ENCODE results near the gene TMEM54. TPM values are rescaled to one million over a fixed set of nuclear protein-coding genes. Genes with fewer than 3 reads are reported as not detected.
"Not testable (repeated sequence)": the region's sequence is repeated elsewhere in the genome, so short reads cannot be mapped to it uniquely, and the experiment has no call there.

The TMEM54 gene
- total and polyA plus RNA-seq, 2 experiments from 2014 or later: 24.8 to 64.7 TPM

- no peak for DNase-seq (ENCODE audit: low spot score)
- Histone ChIP-seq H3K4me3 (no peak overlapping the region), H3K4me2 (no peak overlapping the region), H3K36me3 (replicated peaks; ENCODE audit: insufficient read depth, low read depth) (no peaks in the 10 kb centered on the region), H3K9me2 (replicated peaks; ENCODE audit: insufficient read depth) (no peaks in the 10 kb centered on the region), H3K9me3 (ENCODE audit: low read depth) (no peaks in the 10 kb centered on the region), H3K4me1 (ENCODE audit: insufficient read depth) (peaks cover 3% of the 10 kb centered on the region), H2AFZ (peak overlapping the region; percentile 4), H3K79me2 (no peaks in the 10 kb centered on the region), H3K27ac (no peak overlapping the region), H4K20me1 (ENCODE audit: insufficient read depth, poor library complexity, severe bottlenecking) (no peaks in the 10 kb centered on the region), H3K27me3 (no peaks in the 10 kb centered on the region)
- WGBS (ENCODE audit: low lambda C conversion rate, missing lambda C conversion rate): 30% methylated on average over 4 of the region's 4 CpGs
- TF ChIP-seq, protein P1, sequence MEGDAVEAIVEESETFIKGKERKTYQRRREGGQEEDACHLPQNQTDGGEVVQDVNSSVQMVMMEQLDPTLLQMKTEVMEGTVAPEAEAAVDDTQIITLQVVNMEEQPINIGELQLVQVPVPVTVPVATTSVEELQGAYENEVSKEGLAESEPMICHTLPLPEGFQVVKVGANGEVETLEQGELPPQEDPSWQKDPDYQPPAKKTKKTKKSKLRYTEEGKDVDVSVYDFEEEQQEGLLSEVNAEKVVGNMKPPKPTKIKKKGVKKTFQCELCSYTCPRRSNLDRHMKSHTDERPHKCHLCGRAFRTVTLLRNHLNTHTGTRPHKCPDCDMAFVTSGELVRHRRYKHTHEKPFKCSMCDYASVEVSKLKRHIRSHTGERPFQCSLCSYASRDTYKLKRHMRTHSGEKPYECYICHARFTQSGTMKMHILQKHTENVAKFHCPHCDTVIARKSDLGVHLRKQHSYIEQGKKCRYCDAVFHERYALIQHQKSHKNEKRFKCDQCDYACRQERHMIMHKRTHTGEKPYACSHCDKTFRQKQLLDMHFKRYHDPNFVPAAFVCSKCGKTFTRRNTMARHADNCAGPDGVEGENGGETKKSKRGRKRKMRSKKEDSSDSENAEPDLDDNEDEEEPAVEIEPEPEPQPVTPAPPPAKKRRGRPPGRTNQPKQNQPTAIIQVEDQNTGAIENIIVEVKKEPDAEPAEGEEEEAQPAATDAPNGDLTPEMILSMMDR (IDR thresholded peaks at IDR 0.05; ENCODE audit: poor library complexity): no peak
- TF ChIP-seq EZH2 (IDR thresholded peaks at IDR 0.05; ENCODE audit: borderline replicate concordance): no peak
- TF ChIP-seq EZH2phosphoT487 (IDR thresholded peaks at IDR 0.05; ENCODE audit: low read depth, severe bottlenecking, unreplicated experiment): no peak
These were observed 6.2 kb upstream of the TMEM54 start for GRCh38 chr1:32907435-32907834.

- H3K36me3 ChIP-seq (replicated peaks; ENCODE audit: insufficient read depth, low read depth): no peaks in the 10 kb centered on the region
- H2AFZ ChIP-seq: no peak overlapping the region
- H3K27ac ChIP-seq: no peak overlapping the region
- no peaks in the 10 kb centered on the region for H3K27me3 ChIP-seq
- no peaks in the 10 kb centered on the region for H3K9me2 ChIP-seq (replicated peaks; ENCODE audit: insufficient read depth)
- TF ChIP-seq EZH2 (IDR thresholded peaks at IDR 0.05; ENCODE audit: borderline replicate concordance) (no peak), EZH2phosphoT487 (IDR thresholded peaks at IDR 0.05; ENCODE audit: low read depth, severe bottlenecking, unreplicated experiment) (no peak)
- TF ChIP-seq, protein P1 (IDR thresholded peaks at IDR 0.05; ENCODE audit: poor library complexity): no peak
- no peak for DNase-seq (ENCODE audit: low spot score)
- H3K79me2 ChIP-seq: no peaks in the 10 kb centered on the region
- 86% methylated on average over 5 of the region's 7 CpGs for WGBS (ENCODE audit: low lambda C conversion rate, missing lambda C conversion rate)
- H3K4me2 ChIP-seq: no peak overlapping the region
- peaks cover 5% of the 10 kb centered on the region for H3K4me1 ChIP-seq (ENCODE audit: insufficient read depth)
- no peaks in the 10 kb centered on the region for H4K20me1 ChIP-seq (ENCODE audit: insufficient read depth, poor library complexity, severe bottlenecking)
- H3K4me3 ChIP-seq: no peak overlapping the region
- no peaks in the 10 kb centered on the region for H3K9me3 ChIP-seq (ENCODE audit: low read depth)
These were observed 5.5 kb upstream of the TMEM54 start for GRCh38 chr1:32906654-32907053.

DNA sequence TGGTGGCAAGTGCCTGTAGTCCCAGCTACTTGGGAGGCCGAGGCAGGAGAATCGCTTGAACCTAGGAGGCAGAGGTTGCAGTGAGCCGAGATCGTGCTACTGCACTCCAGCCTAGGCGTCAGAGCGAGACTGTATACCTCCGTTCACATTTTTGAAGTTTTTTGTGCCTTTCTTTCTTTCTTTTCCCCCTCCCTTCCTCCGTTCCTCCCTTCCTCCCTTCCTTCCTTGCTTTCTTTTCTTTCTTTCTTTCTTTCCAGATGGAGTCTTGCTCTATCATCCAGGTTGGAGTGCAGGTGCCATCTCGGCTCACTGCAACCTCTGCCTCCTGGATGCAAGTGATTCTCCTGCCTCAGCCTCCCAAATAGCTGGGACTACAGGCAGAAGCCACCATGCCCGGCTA lies 4.4 kb upstream of the TMEM54 start:
- H3K36me3 ChIP-seq (replicated peaks; ENCODE audit: insufficient read depth, low read depth); H3K9me3 ChIP-seq (ENCODE audit: low read depth); H3K27me3 ChIP-seq; H3K4me3 ChIP-seq; H3K27ac ChIP-seq; H3K79me2 ChIP-seq; H2AFZ ChIP-seq; H3K9me2 ChIP-seq (replicated peaks; ENCODE audit: insufficient read depth); H3K4me2 ChIP-seq; H4K20me1 ChIP-seq (ENCODE audit: insufficient read depth, poor library complexity, severe bottlenecking); H3K4me1 ChIP-seq (ENCODE audit: insufficient read depth); DNase-seq (ENCODE audit: low spot score): not testable (repeated sequence)
- WGBS (ENCODE audit: low lambda C conversion rate, missing lambda C conversion rate): 87% methylated on average over 10 of the region's 10 CpGs

DNA sequence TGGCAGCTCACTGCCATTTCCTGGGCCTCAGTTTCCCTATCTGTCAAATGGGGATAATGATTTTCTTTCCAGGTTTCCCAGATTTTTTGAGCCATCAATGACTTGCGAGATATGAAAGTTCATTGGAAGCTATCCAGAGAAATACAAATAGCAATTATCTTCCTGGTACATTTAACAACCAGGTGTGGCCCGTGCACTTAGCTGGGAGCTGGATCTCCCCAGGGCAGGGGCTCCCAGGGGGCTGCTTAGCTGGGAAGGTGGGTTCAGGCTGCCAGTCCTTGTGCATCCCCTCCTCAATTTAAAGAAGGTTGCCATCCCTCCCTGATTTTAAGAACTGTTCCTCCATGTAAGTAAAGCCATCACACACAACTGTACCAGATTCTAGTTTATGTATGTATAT lies 3.6 kb upstream of the TMEM54 start:
- 84% methylated on average over 2 of the region's 2 CpGs for WGBS (ENCODE audit: low lambda C conversion rate, missing lambda C conversion rate)
- H3K4me2 ChIP-seq: no peak overlapping the region
- DNase-seq (ENCODE audit: low spot score): no peak
- no peak overlapping the region for H3K4me3 ChIP-seq
- H3K27me3 ChIP-seq: no peaks in the 10 kb centered on the region
- no peak overlapping the region for H3K27ac ChIP-seq
- H2AFZ ChIP-seq: no peak overlapping the region
- H3K36me3 ChIP-seq (replicated peaks; ENCODE audit: insufficient read depth, low read depth): no peaks in the 10 kb centered on the region
- no peaks in the 10 kb centered on the region for H3K79me2 ChIP-seq
- no peaks in the 10 kb centered on the region for H4K20me1 ChIP-seq (ENCODE audit: insufficient read depth, poor library complexity, severe bottlenecking)
- no peak for TF ChIP-seq EZH2 (IDR thresholded peaks at IDR 0.05; ENCODE audit: borderline replicate concordance)
- TF ChIP-seq, protein P1 (IDR thresholded peaks at IDR 0.05; ENCODE audit: poor library complexity): no peak
- TF ChIP-seq EZH2phosphoT487 (IDR thresholded peaks at IDR 0.05; ENCODE audit: low read depth, severe bottlenecking, unreplicated experiment): no peak
- H3K4me1 ChIP-seq (ENCODE audit: insufficient read depth): peaks cover 7% of the 10 kb centered on the region
- H3K9me3 ChIP-seq (ENCODE audit: low read depth): no peaks in the 10 kb centered on the region
- no peaks in the 10 kb centered on the region for H3K9me2 ChIP-seq (replicated peaks; ENCODE audit: insufficient read depth)
